Gastroesophageal sphincter (tissue), 3 donors: ENCODE data around the gene MCM9.

Experiments used
- POLR2AphosphoS5 ChIP-seq: sonication (generic); formaldehyde crosslinking; IDR thresholded peaks from one replicate; pipeline ENCODE4 v1.6.1; 2017; ENCODE audit warnings: antibody characterized with exemption
- TF ChIP-seq, protein P1 (sequence below), 4 experiments: fragments of 200-600 bp in 2 of 4; fragments of 450-650 bp in 2 of 4; sonication (generic) in 1 of 4; IDR thresholded peaks; one replicate each; pipeline ENCODE4 v1.5.1; 2017 to 2019; ENCODE audit warnings: antibody characterized with exemption in 4 of 4, mild to moderate bottlenecking in 2 of 4, moderate library complexity in 2 of 4

DNA sequence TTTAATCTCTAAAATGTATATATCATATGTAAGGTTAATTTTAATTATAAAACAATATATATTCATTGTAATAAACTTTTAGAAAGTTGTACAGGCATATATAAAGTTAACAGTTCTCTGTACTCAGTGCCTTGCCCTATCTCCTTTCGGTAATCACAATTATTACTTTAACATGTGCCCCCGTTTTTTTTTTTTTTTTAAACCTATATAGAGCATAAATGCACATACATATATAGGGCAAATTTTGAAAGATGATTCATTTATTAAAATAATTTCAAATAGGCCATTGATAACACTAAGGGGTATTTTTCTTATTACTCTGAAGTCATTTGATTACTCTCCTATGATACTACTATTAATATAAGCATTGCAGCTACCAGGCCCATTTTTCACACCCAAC, 39.1 kb downstream of the MCM9 start:
- TF ChIP-seq, protein P1, sequence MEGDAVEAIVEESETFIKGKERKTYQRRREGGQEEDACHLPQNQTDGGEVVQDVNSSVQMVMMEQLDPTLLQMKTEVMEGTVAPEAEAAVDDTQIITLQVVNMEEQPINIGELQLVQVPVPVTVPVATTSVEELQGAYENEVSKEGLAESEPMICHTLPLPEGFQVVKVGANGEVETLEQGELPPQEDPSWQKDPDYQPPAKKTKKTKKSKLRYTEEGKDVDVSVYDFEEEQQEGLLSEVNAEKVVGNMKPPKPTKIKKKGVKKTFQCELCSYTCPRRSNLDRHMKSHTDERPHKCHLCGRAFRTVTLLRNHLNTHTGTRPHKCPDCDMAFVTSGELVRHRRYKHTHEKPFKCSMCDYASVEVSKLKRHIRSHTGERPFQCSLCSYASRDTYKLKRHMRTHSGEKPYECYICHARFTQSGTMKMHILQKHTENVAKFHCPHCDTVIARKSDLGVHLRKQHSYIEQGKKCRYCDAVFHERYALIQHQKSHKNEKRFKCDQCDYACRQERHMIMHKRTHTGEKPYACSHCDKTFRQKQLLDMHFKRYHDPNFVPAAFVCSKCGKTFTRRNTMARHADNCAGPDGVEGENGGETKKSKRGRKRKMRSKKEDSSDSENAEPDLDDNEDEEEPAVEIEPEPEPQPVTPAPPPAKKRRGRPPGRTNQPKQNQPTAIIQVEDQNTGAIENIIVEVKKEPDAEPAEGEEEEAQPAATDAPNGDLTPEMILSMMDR (IDR thresholded peaks at IDR 0.05) = no peak
- no peak for TF ChIP-seq POLR2AphosphoS5
